Measurements from ENCODE around the gene FURIN.
"Not testable (repeated sequence)": the region's sequence is repeated elsewhere in the genome, so short reads cannot be mapped to it uniquely, and the experiment has no call there.

The FURIN gene

GRCh38 chr15:90883976-90884718 lies 15.8 kb downstream of the FURIN start, which contains the start of gene FES:
Gene FES (plus strand): TSS chr15:90884504. CDS start chr15:90885046, 542 bp downstream.
- peak; percentile 18 for DNase-seq

- no peak for DNase-seq
Measured at GRCh38 chr15:90884719-90885431, 16.5 kb downstream of the FURIN start.

- peak; percentile 57 for DNase-seq
Measured at GRCh38 chr15:90885432-90886290, 17.3 kb downstream of the FURIN start.

DNA sequence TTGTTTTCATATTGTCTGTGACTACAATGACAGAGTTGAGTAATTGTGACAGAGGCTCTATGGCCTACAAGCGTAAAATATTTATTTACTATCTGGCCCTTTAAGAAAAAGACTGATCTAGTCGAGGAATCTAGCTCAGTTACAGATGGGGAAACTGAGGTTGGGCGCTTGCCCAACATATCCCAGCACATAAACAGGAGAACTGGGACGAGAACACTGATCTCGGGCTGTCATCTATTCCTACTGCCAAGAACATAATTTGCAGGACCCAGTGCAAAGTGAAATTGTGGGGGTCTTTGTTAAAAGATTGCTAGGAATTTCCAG lies 17.9 kb downstream of the FURIN start:
- no peak for DNase-seq

GRCh38 chr15:90887037-90887481 lies 18.7 kb downstream of the FURIN start:
- no peak for DNase-seq

GRCh38 chr15:90889313-90889730 lies 20.9 kb downstream of the FURIN start:
- no peak for DNase-seq

DNA sequence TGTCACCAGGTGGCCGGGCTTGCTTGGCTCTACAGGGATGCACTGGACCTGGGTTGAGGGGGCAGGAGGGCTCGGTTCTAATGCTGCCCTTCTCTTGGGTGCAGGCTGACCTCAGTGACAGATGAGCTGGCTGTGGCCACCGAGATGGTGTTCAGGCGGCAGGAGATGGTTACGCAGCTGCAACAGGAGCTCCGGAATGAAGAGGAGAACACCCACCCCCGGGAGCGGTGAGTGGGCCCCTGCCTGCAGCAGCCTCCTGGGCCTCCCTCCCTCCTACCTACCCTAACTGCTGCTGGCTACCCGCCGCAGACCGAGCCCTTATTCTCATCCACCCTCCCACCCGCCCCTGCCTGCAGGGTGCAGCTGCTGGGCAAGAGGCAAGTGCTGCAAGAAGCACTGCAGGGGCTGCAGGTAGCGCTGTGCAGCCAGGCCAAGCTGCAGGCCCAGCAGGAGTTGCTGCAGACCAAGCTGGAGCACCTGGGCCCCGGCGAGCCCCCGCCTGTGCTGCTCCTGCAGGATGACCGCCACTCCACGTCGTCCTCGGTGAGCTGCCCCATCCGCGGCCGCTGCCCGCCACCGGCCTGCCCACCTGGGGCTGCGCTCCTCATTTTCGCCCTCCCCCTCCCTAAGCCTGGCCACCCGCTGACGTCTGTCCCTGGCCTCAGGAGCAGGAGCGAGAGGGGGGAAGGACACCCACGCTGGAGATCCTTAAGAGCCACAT lies 21.5 kb downstream of the FURIN start:
- DNase-seq: no peak

- DNase-seq: no peak
Measured at GRCh38 chr15:90890839-90891238, 22.5 kb downstream of the FURIN start.

- DNase-seq: no peak
Measured at GRCh38 chr15:90891346-90891949, 23.1 kb downstream of the FURIN start.

DNA sequence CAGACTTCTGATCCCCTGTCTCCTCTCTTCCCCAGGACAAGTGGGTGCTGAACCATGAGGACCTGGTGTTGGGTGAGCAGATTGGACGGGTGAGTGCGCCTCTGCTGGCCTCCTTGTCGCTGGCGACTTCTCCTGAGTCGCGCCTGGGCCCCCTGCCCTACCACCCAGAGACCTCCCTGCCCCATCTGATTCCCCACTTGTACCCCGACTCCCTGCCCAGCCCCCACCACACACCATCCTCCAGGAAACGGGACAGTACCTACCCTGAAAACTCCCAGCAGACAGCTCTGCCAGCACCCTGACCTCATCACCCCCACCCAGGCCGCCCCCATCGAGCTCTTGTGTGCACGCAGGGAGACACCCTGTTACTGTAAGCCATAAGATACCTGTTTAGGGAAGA lies 23.6 kb downstream of the FURIN start:
- no peak for DNase-seq

- no peak for DNase-seq
Measured at GRCh38 chr15:90892498-90893174, 24.2 kb downstream of the FURIN start.

- no peak for DNase-seq
Measured at GRCh38 chr15:90893175-90894090, 25.0 kb downstream of the FURIN start.

GRCh38 chr15:90895571-90896117 lies 27.3 kb downstream of the FURIN start:
- peak; percentile 68 for DNase-seq

DNA sequence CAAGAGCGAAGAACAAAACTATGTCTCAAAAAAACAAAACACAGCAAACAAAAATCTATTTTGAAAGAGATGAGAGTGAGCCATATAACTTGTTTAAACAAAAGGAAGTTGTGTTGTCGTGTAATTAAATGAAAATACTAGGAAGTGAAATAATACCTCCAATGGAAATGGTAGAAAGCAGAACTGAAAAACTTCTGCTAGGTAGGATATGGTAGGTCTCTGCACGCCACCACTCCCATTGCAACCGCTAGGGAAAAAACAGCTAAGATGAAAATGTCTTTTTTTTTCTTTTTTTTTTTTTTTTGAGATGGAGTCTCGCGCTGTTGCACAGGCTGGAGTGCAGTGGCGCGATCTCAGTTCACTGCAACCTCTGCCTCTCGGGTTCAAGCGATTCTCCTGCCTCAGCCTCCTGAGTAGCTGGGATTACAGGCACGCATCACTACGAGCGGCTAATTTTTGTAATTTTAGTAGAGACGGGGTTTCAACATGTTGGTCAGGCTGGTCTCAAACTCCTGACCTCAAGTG lies 28.8 kb downstream of the FURIN start:
- not testable (repeated sequence) for DNase-seq

- DNase-seq: no peak
Measured at GRCh38 chr15:90901175-90902039, 33.0 kb downstream of the FURIN start.

DNA sequence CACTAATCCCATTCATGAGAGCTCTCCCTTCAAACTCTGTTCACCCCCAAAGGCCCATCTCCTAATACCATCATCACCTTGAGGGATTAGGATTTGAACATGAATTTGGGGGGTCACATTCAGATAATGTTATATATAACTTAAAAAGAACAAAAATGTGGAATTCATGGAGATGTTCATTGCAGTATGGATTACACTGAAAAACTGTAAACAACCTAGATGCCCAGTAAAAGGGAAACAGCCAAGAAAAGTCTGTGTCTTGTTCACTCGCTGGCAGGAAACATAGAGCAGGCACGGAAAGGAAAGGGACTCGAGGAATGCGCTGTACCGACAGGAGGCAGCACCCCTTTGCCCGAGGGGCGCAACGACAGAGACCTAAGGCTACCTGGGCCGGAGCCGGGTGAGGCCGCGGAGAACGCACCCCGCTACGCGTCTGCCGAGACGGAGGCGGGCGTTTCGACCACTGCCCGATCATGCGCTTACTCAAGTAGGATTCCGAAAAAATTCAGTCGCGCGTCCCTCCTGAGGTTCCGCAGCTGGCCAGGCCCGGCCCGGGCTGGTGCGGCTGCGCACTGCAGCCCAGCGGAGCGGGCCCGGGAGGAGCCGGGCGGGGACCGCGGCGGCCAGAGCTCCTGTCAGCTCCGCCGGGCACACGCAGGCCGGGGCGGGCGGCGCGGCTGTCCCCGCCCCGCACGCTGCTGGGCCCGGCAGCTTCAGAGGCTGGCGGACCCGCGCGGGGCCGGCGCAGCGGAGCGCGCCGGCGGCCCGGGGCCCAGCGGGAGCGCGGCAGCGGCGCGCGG lies 33.9 kb downstream of the FURIN start:
- DNase-seq: peak; percentile 80

GRCh38 chr15:90902840-90903732 lies 34.7 kb downstream of the FURIN start, which contains the start of gene MAN2A2:
Gene MAN2A2 (plus strand): TSS chr15:90903302. CDS start chr15:90904208, 906 bp downstream.
- peak; percentile 81 for DNase-seq

Data from midbrain (tissue), 1 donor.